ENCODE data around the gene NPM3. TPM values are rescaled to one million over a fixed set of nuclear protein-coding genes. Genes with fewer than 3 reads are reported as not detected.

Gene NPM3
- total and polyA plus RNA-seq, 2 of the 13 experiments (the other 11 are each of a cell fraction or from before 2014, with no cell fraction given), result 47.6 to 129 TPM

DNA sequence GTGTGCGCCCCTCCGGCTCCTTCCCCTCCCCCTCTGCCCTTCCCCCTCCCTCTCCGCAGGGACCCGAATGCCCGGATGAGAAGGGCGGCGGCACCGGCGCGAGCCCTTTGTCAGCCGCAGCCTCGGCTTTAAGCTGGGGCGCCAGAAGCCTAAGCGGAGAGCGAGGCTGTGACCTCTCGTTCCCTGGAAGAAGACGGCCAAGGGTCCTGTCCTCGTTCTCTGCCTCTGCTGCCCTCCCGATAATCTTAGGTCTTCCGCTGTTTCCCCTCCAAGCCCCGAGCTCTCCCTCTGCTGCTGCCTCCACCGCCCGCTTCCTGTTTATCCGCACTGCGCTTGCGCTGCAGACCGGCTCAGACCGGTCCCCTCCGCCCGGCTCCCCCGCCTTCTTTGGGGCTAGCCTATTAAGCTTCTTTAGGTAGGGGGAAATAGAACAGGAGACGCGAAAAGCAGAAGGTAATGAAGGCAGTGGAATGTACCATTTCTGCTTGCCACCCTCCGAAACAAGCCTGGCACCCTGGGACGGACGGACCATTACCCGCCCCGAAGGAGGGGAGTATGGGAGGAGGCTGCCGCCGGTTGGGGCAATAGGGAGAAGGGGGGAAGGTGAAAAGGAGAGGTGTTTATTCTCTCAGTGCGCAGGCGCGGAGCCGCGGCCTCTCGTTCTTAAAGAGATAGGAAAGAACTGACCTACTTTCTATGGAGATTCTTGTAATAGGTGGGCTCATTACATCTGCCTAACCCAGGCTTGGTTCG, 35.0 kb upstream of the NPM3 start, which contains the start of gene OGA (continued):
- TF ChIP-seq, protein P1, sequence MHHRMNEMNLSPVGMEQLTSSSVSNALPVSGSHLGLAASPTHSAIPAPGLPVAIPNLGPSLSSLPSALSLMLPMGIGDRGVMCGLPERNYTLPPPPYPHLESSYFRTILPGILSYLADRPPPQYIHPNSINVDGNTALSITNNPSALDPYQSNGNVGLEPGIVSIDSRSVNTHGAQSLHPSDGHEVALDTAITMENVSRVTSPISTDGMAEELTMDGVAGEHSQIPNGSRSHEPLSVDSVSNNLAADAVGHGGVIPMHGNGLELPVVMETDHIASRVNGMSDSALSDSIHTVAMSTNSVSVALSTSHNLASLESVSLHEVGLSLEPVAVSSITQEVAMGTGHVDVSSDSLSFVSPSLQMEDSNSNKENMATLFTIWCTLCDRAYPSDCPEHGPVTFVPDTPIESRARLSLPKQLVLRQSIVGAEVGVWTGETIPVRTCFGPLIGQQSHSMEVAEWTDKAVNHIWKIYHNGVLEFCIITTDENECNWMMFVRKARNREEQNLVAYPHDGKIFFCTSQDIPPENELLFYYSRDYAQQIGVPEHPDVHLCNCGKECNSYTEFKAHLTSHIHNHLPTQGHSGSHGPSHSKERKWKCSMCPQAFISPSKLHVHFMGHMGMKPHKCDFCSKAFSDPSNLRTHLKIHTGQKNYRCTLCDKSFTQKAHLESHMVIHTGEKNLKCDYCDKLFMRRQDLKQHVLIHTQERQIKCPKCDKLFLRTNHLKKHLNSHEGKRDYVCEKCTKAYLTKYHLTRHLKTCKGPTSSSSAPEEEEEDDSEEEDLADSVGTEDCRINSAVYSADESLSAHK (CRISPR knock-in tag; IDR thresholded peaks at IDR 0.05; ENCODE audit: borderline replicate concordance), result no peak
- TF ChIP-seq, protein P2, sequence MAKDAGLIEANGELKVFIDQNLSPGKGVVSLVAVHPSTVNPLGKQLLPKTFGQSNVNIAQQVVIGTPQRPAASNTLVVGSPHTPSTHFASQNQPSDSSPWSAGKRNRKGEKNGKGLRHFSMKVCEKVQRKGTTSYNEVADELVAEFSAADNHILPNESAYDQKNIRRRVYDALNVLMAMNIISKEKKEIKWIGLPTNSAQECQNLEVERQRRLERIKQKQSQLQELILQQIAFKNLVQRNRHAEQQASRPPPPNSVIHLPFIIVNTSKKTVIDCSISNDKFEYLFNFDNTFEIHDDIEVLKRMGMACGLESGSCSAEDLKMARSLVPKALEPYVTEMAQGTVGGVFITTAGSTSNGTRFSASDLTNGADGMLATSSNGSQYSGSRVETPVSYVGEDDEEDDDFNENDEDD (CRISPR knock-in tag; IDR thresholded peaks at IDR 0.05; ENCODE audit: borderline replicate concordance), result no peak; the same call in 1 of the 2 replicates
- TF ChIP-seq ZNF253 (CRISPR knock-in tag; IDR thresholded peaks at IDR 0.05; ENCODE audit: borderline replicate concordance) (no peak), ZNF446 (CRISPR knock-in tag; IDR thresholded peaks at IDR 0.05) (no peak), ZNF124 (CRISPR knock-in tag; IDR thresholded peaks at IDR 0.05) (no peak; the same call in 1 of the 2 replicates), TOE1 (CRISPR knock-in tag; IDR thresholded peaks at IDR 0.05) (no peak), ZNF30 (CRISPR knock-in tag; IDR thresholded peaks at IDR 0.05) (no peak), ZNF12 (CRISPR knock-in tag; IDR thresholded peaks at IDR 0.05) (no peak), ZNF180 (CRISPR knock-in tag; IDR thresholded peaks at IDR 0.05; ENCODE audit: borderline replicate concordance, low read depth) (no peak), ZNF572 (CRISPR knock-in tag; IDR thresholded peaks at IDR 0.05) (0 out of 2 replicates have a peak, but pooled peaks have one; percentile 42), ZMYM3 (CRISPR knock-in tag; IDR thresholded peaks at IDR 0.05) (0 out of 2 replicates have a peak, but pooled peaks have one; percentile 6), REPIN1 (CRISPR knock-in tag; IDR thresholded peaks at IDR 0.05; ENCODE audit: borderline replicate concordance, low read depth) (peak; percentile 60; the same call in 1 of the 2 replicates), ZNF749 (CRISPR knock-in tag; IDR thresholded peaks at IDR 0.05; ENCODE audit: borderline replicate concordance) (no peak; the same call in 1 of the 2 replicates), ZSCAN21 (CRISPR knock-in tag; IDR thresholded peaks at IDR 0.05; ENCODE audit: borderline replicate concordance) (no peak), ONECUT2 (CRISPR knock-in tag; IDR thresholded peaks at IDR 0.05) (no peak), ZBTB42 (CRISPR knock-in tag; IDR thresholded peaks at IDR 0.05) (no peak), TARDBP (CRISPR knock-in tag; IDR thresholded peaks at IDR 0.05) (peak; percentile 91; the same call in 1 of the 2 replicates), ZNF576 (CRISPR knock-in tag; IDR thresholded peaks at IDR 0.05) (no peak), U2AF1 (optimal IDR thresholded peaks at IDR 0.05; ENCODE audit: low read depth, low read length) (no peak), NR2C2 (CRISPR knock-in tag; IDR thresholded peaks at IDR 0.05; ENCODE audit: borderline replicate concordance) (no peak; the same call in 1 of the 2 replicates), ZNF34 (CRISPR knock-in tag; IDR thresholded peaks at IDR 0.05; ENCODE audit: borderline replicate concordance) (no peak), NFIC (IDR thresholded peaks at IDR 0.05; ENCODE audit: low read length) (0 out of 2 replicates have a peak, but pooled peaks have one; percentile 57), TBL1XR1 (IDR thresholded peaks at IDR 0.05; ENCODE audit: borderline replicate concordance, low read length, partially characterized antibody) (no peak)
- TF ChIP-seq, protein P3, sequence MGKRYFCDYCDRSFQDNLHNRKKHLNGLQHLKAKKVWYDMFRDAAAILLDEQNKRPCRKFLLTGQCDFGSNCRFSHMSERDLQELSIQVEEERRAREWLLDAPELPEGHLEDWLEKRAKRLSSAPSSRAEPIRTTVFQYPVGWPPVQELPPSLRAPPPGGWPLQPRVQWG (CRISPR knock-in tag; IDR thresholded peaks at IDR 0.05; ENCODE audit: borderline replicate concordance, low read depth), result no peak
- TF ChIP-seq, protein P4, sequence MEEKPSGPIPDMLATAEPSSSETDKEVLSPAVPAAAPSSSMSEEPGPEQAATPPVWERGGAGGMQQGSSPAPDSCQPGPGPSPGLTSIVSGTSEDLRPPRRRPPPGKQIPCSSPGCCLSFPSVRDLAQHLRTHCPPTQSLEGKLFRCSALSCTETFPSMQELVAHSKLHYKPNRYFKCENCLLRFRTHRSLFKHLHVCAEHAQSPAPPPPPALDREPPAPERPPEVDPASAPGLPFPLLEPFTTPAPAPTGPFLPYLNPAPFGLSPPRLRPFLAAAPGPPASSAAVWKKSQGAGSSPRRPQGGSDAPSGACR (CRISPR knock-in tag; IDR thresholded peaks at IDR 0.05), result 0 out of 2 replicates have a peak, but pooled peaks have one; percentile 64

Measured in HepG2 (cell line).